Uterus (tissue), 2 donors: ENCODE results near the gene C21orf91.

ENCODE experiments used
- CTCF ChIP-seq, 4 experiments: fragments of 200-600 bp in 2 of 4; fragments of 450-650 bp in 2 of 4; sonication (generic) in 2 of 4; IDR thresholded peaks; one replicate each; pipeline ENCODE4 v1.5.1; 2016 to 2019; ENCODE audit warnings: antibody characterized with exemption in 4 of 4, mild to moderate bottlenecking in 2 of 4, moderate library complexity in 1 of 4
- POLR2A ChIP-seq, 2 donors: fragments of 450-650 bp; IDR thresholded peaks; one replicate each; pipeline ENCODE4 v1.6.1; 2016; ENCODE audit warnings: antibody characterized with exemption in 2 of 2, mild to moderate bottlenecking in 1 of 2, moderate library complexity in 1 of 2

GRCh38 chr21:17789656-17790055 is 29.5 kb downstream of the C21orf91 start:
- TF ChIP-seq CTCF (IDR thresholded peaks at IDR 0.05) (no peak), POLR2A (IDR thresholded peaks at IDR 0.05) (no peak)
